SU-DHL-6 (cell line): Measurements from ENCODE around the gene MED15.

Experiments used
- H2AFZ ChIP-seq: fragments of 200-600 bp; sonication (generic); 2 replicates; pipeline ENCODE4 v1.6.1; 2014; ENCODE audit warnings: low read depth, mild to moderate bottlenecking, moderate library complexity, mixed read lengths, antibody characterized with exemption, low read length; ENCODE audit not compliant: severe bottlenecking
- H3F3A ChIP-seq: fragments of 200-600 bp; shearing (Covaris generic); 2 replicates; pipeline ENCODE4 v1.6.0; 2016; ENCODE audit warnings: antibody characterized with exemption, mild to moderate bottlenecking; ENCODE audit not compliant: insufficient read depth
- H3K27ac ChIP-seq: fragments of 200-600 bp; sonication (generic); 2 replicates; pipeline ENCODE4 v1.5.1; 2016; ENCODE audit warnings: low read depth, mild to moderate bottlenecking, low read length, moderate library complexity, mixed read lengths
- H3K27me3 ChIP-seq: fragments of 200-600 bp; sonication (generic), shearing (Covaris generic); 2 replicates; pipeline ENCODE4 v1.6.0; 2014; ENCODE audit warnings: mild to moderate bottlenecking, low read length
- H3K36me3 ChIP-seq: fragments of 200-600 bp; sonication (generic); 2 replicates; pipeline ENCODE4 v1.6.1; 2014; ENCODE audit warnings: mild to moderate bottlenecking, low read length, mixed read lengths
- H3K4me2 ChIP-seq: fragments of 300-600, 200-600 bp; shearing (Covaris generic), sonication (generic); 2 replicates; pipeline ENCODE4 v1.6.0; 2014; ENCODE audit warnings: low read length, low read depth, mild to moderate bottlenecking; ENCODE audit not compliant: poor library complexity, severe bottlenecking
- H3K4me3 ChIP-seq: fragments of 200-600 bp; sonication (generic); 2 replicates; pipeline ENCODE4 v1.5.1; 2014; ENCODE audit warnings: antibody characterized with exemption, low read length, mild to moderate bottlenecking, mixed read lengths; ENCODE audit not compliant: insufficient read depth, poor library complexity, severe bottlenecking
- H3K79me2 ChIP-seq: fragments of 200-600 bp; sonication (generic); 2 replicates; pipeline ENCODE4 v1.6.1; 2014; ENCODE audit warnings: mild to moderate bottlenecking, low read length, moderate library complexity; ENCODE audit not compliant: insufficient read depth
- H3K9ac ChIP-seq: fragments of 200-600 bp; sonication (generic); 2 replicates; pipeline ENCODE4 v1.7.0; 2014; ENCODE audit warnings: mild to moderate bottlenecking, low read length
- H3K9me2 ChIP-seq: fragments of 200-600 bp; sonication (generic); replicated peaks from 2 replicates; pipeline ENCODE4 v1.6.1; 2014; ENCODE audit warnings: low read length; ENCODE audit not compliant: insufficient read depth
- H3K9me3 ChIP-seq: fragments of 200-600 bp; sonication (generic); 2 replicates; pipeline ENCODE4 v1.6.1; 2014; ENCODE audit warnings: low read length, mixed read lengths; ENCODE audit not compliant: insufficient read depth
- H4K20me1 ChIP-seq: fragments of 200-600 bp; sonication (generic); 2 replicates; pipeline ENCODE4 v1.6.1; 2014; ENCODE audit warnings: low read depth, mild to moderate bottlenecking, antibody characterized with exemption, low read length, moderate library complexity, mixed read lengths
- EZH2phosphoT487 ChIP-seq: fragments of 200-600 bp; sonication (generic), shearing (Covaris generic); conservative IDR thresholded peaks from 2 replicates; pipeline ENCODE4 v1.6.1; 2018; ENCODE audit warnings: mild to moderate bottlenecking, antibody characterized with exemption, low read length, moderate library complexity, mixed read lengths
- TF ChIP-seq, protein P1 (sequence below): fragments of 200-600 bp; sonication (generic); IDR thresholded peaks from one replicate; pipeline ENCODE4 v1.5.1; 2017; ENCODE audit warnings: antibody characterized with exemption, mild to moderate bottlenecking, low read length, moderate library complexity; ENCODE audit not compliant: insufficient read depth, poor library complexity, severe bottlenecking

MED15 gene

DNA sequence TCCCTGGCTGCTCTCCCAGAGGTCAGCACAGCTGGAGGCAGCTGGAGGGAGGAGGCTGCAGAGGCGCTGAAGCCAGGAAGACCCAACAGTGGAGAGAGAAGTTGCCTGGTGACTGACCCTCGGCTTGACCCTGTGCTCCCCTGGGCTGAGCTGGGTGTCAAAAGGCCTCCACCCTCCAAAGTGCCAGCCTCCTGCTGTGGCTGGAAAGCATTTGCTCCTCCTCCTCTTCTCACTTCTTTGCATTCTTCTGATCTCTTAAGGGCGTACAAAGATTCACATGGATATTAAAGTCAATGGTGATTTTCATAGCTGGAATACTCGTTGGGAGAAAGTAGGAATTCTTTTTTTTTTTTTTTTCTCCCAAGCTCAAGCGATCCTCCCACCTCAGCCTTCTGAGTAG, 91.7 kb downstream of the MED15 start:
- H3K27me3 ChIP-seq: no peaks in the 10 kb centered on the region
- no peaks in the 10 kb centered on the region for H3K9me2 ChIP-seq
- no peak overlapping the region for H2AFZ ChIP-seq
- no peaks in the 10 kb centered on the region for H3K9me3 ChIP-seq
- H3K36me3 ChIP-seq: no peaks in the 10 kb centered on the region
- H4K20me1 ChIP-seq: no peaks in the 10 kb centered on the region
- TF ChIP-seq, protein P1, sequence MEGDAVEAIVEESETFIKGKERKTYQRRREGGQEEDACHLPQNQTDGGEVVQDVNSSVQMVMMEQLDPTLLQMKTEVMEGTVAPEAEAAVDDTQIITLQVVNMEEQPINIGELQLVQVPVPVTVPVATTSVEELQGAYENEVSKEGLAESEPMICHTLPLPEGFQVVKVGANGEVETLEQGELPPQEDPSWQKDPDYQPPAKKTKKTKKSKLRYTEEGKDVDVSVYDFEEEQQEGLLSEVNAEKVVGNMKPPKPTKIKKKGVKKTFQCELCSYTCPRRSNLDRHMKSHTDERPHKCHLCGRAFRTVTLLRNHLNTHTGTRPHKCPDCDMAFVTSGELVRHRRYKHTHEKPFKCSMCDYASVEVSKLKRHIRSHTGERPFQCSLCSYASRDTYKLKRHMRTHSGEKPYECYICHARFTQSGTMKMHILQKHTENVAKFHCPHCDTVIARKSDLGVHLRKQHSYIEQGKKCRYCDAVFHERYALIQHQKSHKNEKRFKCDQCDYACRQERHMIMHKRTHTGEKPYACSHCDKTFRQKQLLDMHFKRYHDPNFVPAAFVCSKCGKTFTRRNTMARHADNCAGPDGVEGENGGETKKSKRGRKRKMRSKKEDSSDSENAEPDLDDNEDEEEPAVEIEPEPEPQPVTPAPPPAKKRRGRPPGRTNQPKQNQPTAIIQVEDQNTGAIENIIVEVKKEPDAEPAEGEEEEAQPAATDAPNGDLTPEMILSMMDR: no peak
- no peak for TF ChIP-seq EZH2phosphoT487
- H3K9ac ChIP-seq: no peak overlapping the region
- no peaks in the 10 kb centered on the region for H3F3A ChIP-seq
- no peak overlapping the region for H3K4me3 ChIP-seq
- no peak overlapping the region for H3K27ac ChIP-seq
- no peak overlapping the region for H3K4me2 ChIP-seq
- H3K79me2 ChIP-seq: no peaks in the 10 kb centered on the region

DNA sequence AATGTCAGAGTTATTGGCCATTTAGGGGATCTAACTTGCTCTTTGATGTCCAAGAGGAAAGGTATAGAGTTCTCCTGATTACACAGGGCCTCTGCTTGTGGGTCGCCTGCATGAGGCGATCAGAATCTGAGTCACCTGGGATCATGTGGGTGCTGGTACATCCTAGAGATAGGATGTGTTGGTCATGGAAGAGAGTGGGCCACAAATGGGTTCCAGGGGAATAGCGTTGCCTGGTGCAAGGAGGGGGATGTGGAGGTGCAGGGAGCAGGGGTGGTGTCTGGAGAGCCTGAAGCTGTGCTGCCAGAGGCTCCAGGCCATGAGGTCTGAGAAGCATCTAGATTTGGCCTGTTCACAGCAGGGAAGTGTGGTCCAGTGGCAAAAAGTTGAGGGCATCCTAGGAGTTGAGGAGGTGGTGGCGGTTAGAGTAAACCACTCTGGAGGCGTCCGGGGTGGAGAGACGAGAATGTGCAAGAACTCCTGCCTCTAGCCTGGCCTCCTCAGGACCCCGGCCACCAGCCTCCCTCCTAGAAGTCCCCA, 92.8 kb downstream of the MED15 start:
- H3F3A ChIP-seq: no peaks in the 10 kb centered on the region

DNA sequence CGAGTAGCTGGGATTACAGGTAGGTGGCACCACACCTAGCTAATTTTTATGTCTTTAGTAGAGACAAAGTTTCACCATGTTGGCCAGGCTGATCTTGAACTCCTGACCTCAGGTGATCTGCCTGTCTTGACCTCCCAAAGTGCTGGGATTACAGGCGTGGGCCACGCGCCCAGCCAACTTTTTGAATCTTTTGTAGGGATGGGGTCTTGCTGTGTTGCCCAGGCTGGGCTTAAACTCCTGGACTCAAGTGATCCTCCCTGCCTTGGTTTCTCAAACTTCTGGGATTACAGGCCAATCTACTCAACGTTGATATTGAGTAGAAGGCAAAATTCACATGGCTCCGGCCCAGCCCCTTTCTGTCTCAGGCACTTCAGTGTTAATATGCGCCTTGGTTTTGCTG, 93.9 kb downstream of the MED15 start:
- H3K27me3 ChIP-seq: no peaks in the 10 kb centered on the region
- H3K36me3 ChIP-seq: no peaks in the 10 kb centered on the region
- H3K9ac ChIP-seq: no peak overlapping the region
- no peak overlapping the region for H3K27ac ChIP-seq
- no peak overlapping the region for H3K4me3 ChIP-seq
- H3K4me2 ChIP-seq: no peak overlapping the region
- H3K79me2 ChIP-seq: no peaks in the 10 kb centered on the region
- no peaks in the 10 kb centered on the region for H3F3A ChIP-seq
- TF ChIP-seq EZH2phosphoT487: no peak
- TF ChIP-seq, protein P1: no peak
- H2AFZ ChIP-seq: no peak overlapping the region
- H3K9me3 ChIP-seq: no peaks in the 10 kb centered on the region
- H4K20me1 ChIP-seq: no peaks in the 10 kb centered on the region
- no peaks in the 10 kb centered on the region for H3K9me2 ChIP-seq

More for the DNA sequence above, 92.8 kb downstream of the MED15 start:
- H3K9me2 ChIP-seq: no peaks in the 10 kb centered on the region
- H3K9me3 ChIP-seq: no peaks in the 10 kb centered on the region
- no peak overlapping the region for H3K27ac ChIP-seq
- H4K20me1 ChIP-seq: no peaks in the 10 kb centered on the region
- no peak for TF ChIP-seq EZH2phosphoT487
- TF ChIP-seq, protein P1: no peak
- H3K4me3 ChIP-seq: no peak overlapping the region
- no peak overlapping the region for H3K9ac ChIP-seq
- no peak overlapping the region for H2AFZ ChIP-seq
- no peaks in the 10 kb centered on the region for H3K36me3 ChIP-seq
- H3K4me2 ChIP-seq: no peak overlapping the region
- H3K79me2 ChIP-seq: no peaks in the 10 kb centered on the region
- no peaks in the 10 kb centered on the region for H3K27me3 ChIP-seq
